H1 (cell line): ENCODE data around the gene DES. TPM values are rescaled to one million over a fixed set of nuclear protein-coding genes. Genes with fewer than 3 reads are reported as not detected.

ENCODE experiments used
- CTCF ChIA-PET: fragments of 300-600 bp; sonication (Branson Sonifier 250); formaldehyde crosslinking; loops from one replicate; lab custom pipeline; 2021; ENCODE audit not compliant: partially characterized antibody; lab: Charles Lee
- POLR2A ChIA-PET: fragments of 300-600 bp; sonication (Branson Sonifier 250); formaldehyde crosslinking; loops from one replicate; lab custom pipeline; 2021; ENCODE audit warnings: inconsistent platforms; ENCODE audit not compliant: partially characterized antibody; lab: Charles Lee
- DNase-seq, 2 experiments: peaks; one replicate each; pipeline versions ENCODE4 v3.0.0 to v3.0.0-alpha.2; 2010 to 2022; ENCODE audit warnings: low spot score in 2 of 2, low read depth in 1 of 2, mixed read lengths in 1 of 2
- FAIRE-seq: peaks from 2 replicates; lab custom pipeline; 2011; peaks lifted over from hg19 to GRCh38; lab: Jason Lieb, UNC
- H2AFZ ChIP-seq: 2 replicates; pipeline ENCODE4 v1.8.1; 2012; ENCODE audit warnings: low read length, inconsistent platforms
- H2AK5ac ChIP-seq: 2 replicates; pipeline ENCODE4 v1.6.1; 2013; ENCODE audit warnings: low read depth, low read length
- H2BK120ac ChIP-seq: replicated peaks from 2 replicates; pipeline ENCODE3; 2013; ENCODE audit warnings: low read depth, low read length, inconsistent platforms
- H2BK12ac ChIP-seq: 2 replicates; pipeline ENCODE4 v1.6.1; 2013; ENCODE audit warnings: low read depth, low read length
- H2BK15ac ChIP-seq: 2 replicates; pipeline ENCODE4 v1.6.1; 2013; ENCODE audit warnings: low read length
- H2BK20ac ChIP-seq: 2 replicates; pipeline ENCODE4 v1.6.1; 2013; ENCODE audit warnings: low read length
- H2BK5ac ChIP-seq: 2 replicates; pipeline ENCODE4 v1.6.1; 2013; ENCODE audit warnings: low read depth, low read length
- H3K14ac ChIP-seq: 2 replicates; pipeline ENCODE4 v1.6.1; 2013; ENCODE audit warnings: inconsistent platforms; ENCODE audit not compliant: insufficient read length
- H3K18ac ChIP-seq: 2 replicates; pipeline ENCODE4 v1.6.1; 2013; ENCODE audit warnings: low read length; ENCODE audit errors: extremely low read depth
- H3K23ac ChIP-seq: 2 replicates; pipeline ENCODE4 v1.6.1; 2013; ENCODE audit warnings: inconsistent platforms; ENCODE audit not compliant: insufficient read length
- H3K23me2 ChIP-seq: 2 replicates; pipeline ENCODE4 v1.6.1; 2013; ENCODE audit warnings: low read depth, low read length
- H3K27ac ChIP-seq: 2 replicates; pipeline ENCODE4 v1.6.1; 2011; ENCODE audit warnings: low read depth, low read length, inconsistent platforms
- H3K27me3 ChIP-seq, 4 experiments: replicated peaks in 1 of 4; 1 replicate in 1 of 4; 2 replicates in 3 of 4; pipeline versions ENCODE4 v1.6.1 to v1.8.1; 2011 to 2013; ENCODE audit warnings: low read length in 3 of 4, mild to moderate bottlenecking in 3 of 4, inconsistent platforms in 2 of 4, mixed read lengths in 2 of 4, moderate library complexity in 1 of 4; ENCODE audit not compliant: control insufficient read depth in 3 of 4, insufficient read depth in 3 of 4; ENCODE audit errors: extremely low read depth in 1 of 4
- H3K36me3 ChIP-seq, 4 experiments: 2 replicates each; pipeline versions ENCODE4 v1.6.1 to v1.8.1; 2011 to 2013; ENCODE audit warnings: mild to moderate bottlenecking in 4 of 4, low read length in 3 of 4, moderate library complexity in 2 of 4, control low read depth in 1 of 4, inconsistent platforms in 1 of 4; ENCODE audit not compliant: insufficient read depth in 4 of 4, control insufficient read depth in 2 of 4
- H3K4ac ChIP-seq: replicated peaks from 2 replicates; pipeline ENCODE3; 2013; ENCODE audit warnings: low read length, low read depth, mixed read lengths, inconsistent platforms; ENCODE audit not compliant: insufficient read length
- H3K4me1 ChIP-seq, 4 experiments: replicated peaks in 1 of 4; 1 replicate in 1 of 4; 2 replicates in 3 of 4; pipeline versions ENCODE4 v1.6.1 to v1.8.1; 2011 to 2013; ENCODE audit warnings: low read length in 3 of 4, inconsistent platforms in 2 of 4, mixed read lengths in 1 of 4; ENCODE audit not compliant: insufficient read depth in 4 of 4, control insufficient read depth in 3 of 4
- H3K4me2 ChIP-seq, 2 experiments: 2 replicates each; pipeline versions ENCODE4 v1.6.1 to v1.8.1; 2011 to 2013; ENCODE audit warnings: low read depth in 2 of 2, low read length in 2 of 2, control low read depth in 1 of 2, inconsistent platforms in 1 of 2, mild to moderate bottlenecking in 1 of 2; ENCODE audit not compliant: insufficient read depth in 1 of 2
- H3K4me3 ChIP-seq, 4 experiments: fragments of 200-600, 300-600 bp in 1 of 4; sonication (generic), shearing (Covaris generic), sonication (Bioruptor Twin) in 1 of 4; 2 replicates each; pipeline versions ENCODE4 v1.5.1 to v1.8.1; 2011 to 2016; ENCODE audit warnings: low read length in 4 of 4, low read depth in 3 of 4, control low read depth in 2 of 4, inconsistent platforms in 2 of 4, mild to moderate bottlenecking in 2 of 4, mixed read lengths in 1 of 4, moderate library complexity in 1 of 4; ENCODE audit not compliant: insufficient read depth in 2 of 4; ENCODE audit errors: extremely low read depth in 1 of 4
- H3K56ac ChIP-seq: replicated peaks from 2 replicates; pipeline ENCODE3; 2013; ENCODE audit warnings: low read depth, mild to moderate bottlenecking, mixed read lengths, low read length, inconsistent platforms; ENCODE audit not compliant: insufficient read length
- H3K79me1 ChIP-seq: 2 replicates; pipeline ENCODE4 v1.6.1; 2013; ENCODE audit warnings: low read depth, low read length, control low read depth
- H3K79me2 ChIP-seq, 2 experiments: 2 replicates each; pipeline versions ENCODE4 v1.6.1 to v1.8.1; 2012 to 2013; ENCODE audit warnings: low read length in 2 of 2, mild to moderate bottlenecking in 2 of 2, inconsistent platforms in 1 of 2; ENCODE audit not compliant: insufficient read depth in 2 of 2, control insufficient read depth in 1 of 2
- H3K9ac ChIP-seq, 4 experiments: replicated peaks in 1 of 4; 1 replicate in 1 of 4; 2 replicates in 3 of 4; pipeline versions ENCODE4 v1.6.1 to v1.8.1; 2011 to 2013; ENCODE audit warnings: low read depth in 3 of 4, low read length in 3 of 4, control low read depth in 2 of 4, mild to moderate bottlenecking in 2 of 4, moderate library complexity in 2 of 4, inconsistent platforms in 1 of 4; ENCODE audit errors: extremely low read depth in 1 of 4
- H3K9me3 ChIP-seq, 2 experiments: 2 replicates each; pipeline versions ENCODE4 v1.6.1 to v1.8.1; 2012 to 2013; ENCODE audit warnings: mild to moderate bottlenecking in 2 of 2, moderate library complexity in 2 of 2, control low read depth in 1 of 2, inconsistent platforms in 1 of 2, low read depth in 1 of 2, low read length in 1 of 2, mixed read lengths in 1 of 2; ENCODE audit not compliant: insufficient read depth in 2 of 2
- H4K20me1 ChIP-seq, 2 experiments: replicated peaks in 1 of 2; 2 replicates each; pipeline versions ENCODE3 to v1.8.1; 2011 to 2013; ENCODE audit warnings: inconsistent platforms in 2 of 2, low read length in 2 of 2, mild to moderate bottlenecking in 1 of 2; ENCODE audit not compliant: insufficient read depth in 2 of 2, control insufficient read depth in 1 of 2
- H4K5ac ChIP-seq: 2 replicates; pipeline ENCODE4 v1.6.1; 2013; ENCODE audit warnings: low read length, low read depth, mixed read lengths, inconsistent platforms; ENCODE audit not compliant: insufficient read length
- H4K8ac ChIP-seq: 2 replicates; pipeline ENCODE4 v1.8.0; 2013; ENCODE audit warnings: mild to moderate bottlenecking, moderate library complexity, low read length, inconsistent platforms; ENCODE audit not compliant: insufficient read depth; ENCODE audit errors: extremely low read depth
- H4K91ac ChIP-seq: replicated peaks from 2 replicates; pipeline ENCODE3; 2013; ENCODE audit warnings: low read length, mixed read lengths, inconsistent platforms; ENCODE audit not compliant: insufficient read length
- ATF2 ChIP-seq: IDR thresholded peaks from 2 replicates; pipeline ENCODE4 v1.6.1; 2012; ENCODE audit warnings: low read length, inconsistent platforms
- ATF3 ChIP-seq: IDR thresholded peaks from 2 replicates; pipeline ENCODE4 v1.6.1; 2011; ENCODE audit warnings: low read depth, mild to moderate bottlenecking, low read length; ENCODE audit not compliant: insufficient read depth
- BCL11A ChIP-seq, 2 experiments: IDR thresholded peaks; one replicate each; pipeline ENCODE4 v1.6.1; 2011; ENCODE audit warnings: low read depth in 2 of 2, low read length in 2 of 2, mild to moderate bottlenecking in 2 of 2
- CHD2 ChIP-seq: IDR thresholded peaks from 2 replicates; pipeline ENCODE4 v1.6.1; 2012; ENCODE audit warnings: low read length, improper control_type of control experiment
- JUN ChIP-seq: IDR thresholded peaks from 2 replicates; pipeline ENCODE4 v1.6.1; 2011; ENCODE audit warnings: low read depth, mild to moderate bottlenecking, improper control_type of control experiment, low read length
- NRF1 ChIP-seq: IDR thresholded peaks from 2 replicates; pipeline ENCODE4 v1.6.1; 2011; ENCODE audit warnings: mild to moderate bottlenecking, low read depth, low read length, improper control_type of control experiment
- RFX5 ChIP-seq: IDR thresholded peaks from 2 replicates; pipeline ENCODE4 v1.6.1; 2011; ENCODE audit warnings: low read depth, low read length, improper control_type of control experiment, borderline replicate concordance
- SIRT6 ChIP-seq: IDR thresholded peaks from one replicate; pipeline ENCODE4 v1.7.1; 2012; ENCODE audit warnings: low read length, inconsistent platforms
- SRF ChIP-seq: IDR thresholded peaks from 2 replicates; pipeline ENCODE4 v1.6.1; 2011; ENCODE audit warnings: mild to moderate bottlenecking, low read depth, low read length, moderate library complexity
- TEAD4 ChIP-seq: IDR thresholded peaks from 2 replicates; pipeline ENCODE4 v1.6.1; 2012; ENCODE audit warnings: low read depth, low read length, inconsistent platforms, mixed read lengths
- WGBS, 2 experiments: shearing (Covaris generic) in 1 of 2; methylation state at CpG; one replicate each; pipeline versions ENCODE4 v1.1.6 to v1.1.7; 2013 to 2015; ENCODE audit warnings: low lambda C conversion rate in 2 of 2, mixed read lengths in 2 of 2, inconsistent platforms in 1 of 2, low coverage in 1 of 2, missing lambda C conversion rate in 1 of 2; ENCODE audit not compliant: insufficient replicate concordance in 2 of 2, insufficient coverage in 1 of 2, insufficient read length in 1 of 2; ENCODE audit errors: extremely low coverage in 1 of 2, missing lambda C conversion rate in 1 of 2; 5-methylcytosine and 5-hydroxymethylcytosine counted together
- polyA plus RNA-seq, 7 experiments: library from polyadenylated mRNA; depleted of rRNA in 3 of 7; stranded (reverse) in 5 of 7; unstranded in 2 of 7; fragments of >200 nt in 5 of 7; fragments of 200-250 nt in 2 of 7; gene quantifications; 1 replicate in 5 of 7; 2 replicates in 1 of 7; 4 replicates in 1 of 7; pipeline versions ENCODE4 v1.2.1 to v1.2.3, GENCODE V29; 2011 to 2013; ENCODE audit warnings: missing spikeins in 2 of 7, mixed read lengths in 2 of 7
- total RNA-seq: library from RNA; stranded (reverse); fragmentation: NEBNext Ultra II Directional; extraction: Animal tissue kit (Norgen Biotek cat#: 25700); gene quantifications from 2 replicates; pipeline ENCODE4 v1.2.1, GENCODE V29; 2021

DES gene
- total and polyA plus RNA-seq, 2 of the 8 experiments (the other 6 are each of a cell fraction or from before 2014, with no cell fraction given) = 1.8 to 4.3 TPM

GRCh38 chr2:219465659-219466561 lies 47.7 kb downstream of the DES start:
- FAIRE-seq = no peak
- H3K56ac ChIP-seq = no peak overlapping the region

More at GRCh38 chr2:219465659-219466561, 47.7 kb downstream of the DES start:
- H2BK15ac ChIP-seq = no peak overlapping the region
- H3K23me2 ChIP-seq = no peaks in the 10 kb centered on the region; the same call in 1 of the 2 replicates
- no peak overlapping the region for H2BK12ac ChIP-seq
- peaks cover 0 to 3% of the 10 kb centered on the region in 2 experiments for H4K20me1 ChIP-seq
- DNase-seq = no peak
- H2BK5ac ChIP-seq = peak overlapping the region; percentile 47; the same call in 1 of the 2 replicates
- no peaks in the 10 kb centered on the region for H3K27me3 ChIP-seq
- H3K9me3 ChIP-seq = no peaks in the 10 kb centered on the region
- no peak overlapping the region for H3K23ac ChIP-seq
- H4K5ac ChIP-seq = no peak overlapping the region
- H3K27ac ChIP-seq = no peak overlapping the region
- no peak overlapping the region for H2BK120ac ChIP-seq
- no peak overlapping the region for H4K91ac ChIP-seq
- peaks cover 0 to 6% (median under 1%) of the 10 kb centered on the region in 4 experiments; a peak in 1 of 8 replicates for H3K36me3 ChIP-seq
- no peak overlapping the region for H2AFZ ChIP-seq
- no peak overlapping the region for H2BK20ac ChIP-seq
- H3K4me3 ChIP-seq = no peak overlapping the region
- TF ChIP-seq BCL11A (IDR thresholded peaks at IDR 0.05; ENCODE audit: low read depth in 2 of 2, low read length in 2 of 2) (no peak), ATF2 (no peak), ATF3 (no peak), SRF (no peak), CHD2 (no peak), TEAD4 (no peak), SIRT6 (no peak), NRF1 (no peak), JUN (no peak), RFX5 (no peak)
- H3K14ac ChIP-seq = no peak overlapping the region
- no peak overlapping the region for H2AK5ac ChIP-seq
- no peak overlapping the region for H3K4ac ChIP-seq
- H3K4me2 ChIP-seq = no peak overlapping the region
- ChIA-PET POLR2A (interaction anchor here (0.6 to 2.1 kb wide), 2 partner anchors 11 to 36 kb away, joined by 3 to 5 read pairs; no protein-coding TSS in a partner anchor), CTCF (interaction anchor here (1.0 to 113.1 kb wide), 4 partner anchors 8 to 346 kb away, joined by 4 to 7248 read pairs (median 3648); partner anchors contain the start of genes ASIC4, CHPF, DES and GMPPA)
- H3K18ac ChIP-seq = no peak overlapping the region
- H3K9ac ChIP-seq = no peak overlapping the region
- 88% methylated on average over 38 of the region's 47 CpGs; no CpG with 5 or more reads in 1 of the 2 experiments for WGBS, 2 experiments
- H3K4me1 ChIP-seq = peaks cover 6 to 9% (median 8%) of the 10 kb centered on the region in 4 experiments
- H4K8ac ChIP-seq = no peak overlapping the region
- H3K79me1 ChIP-seq = no peaks in the 10 kb centered on the region
- H3K79me2 ChIP-seq = no peaks in the 10 kb centered on the region
